Lower lobe of right lung (tissue), 2 donors: ENCODE data around the gene DRD2. TPM values are rescaled to one million over a fixed set of nuclear protein-coding genes. Genes with fewer than 3 reads are reported as not detected.

ENCODE experiments used
- ATAC-seq, 2 donors: fragments of 200-7000 bp; cut with Tn5 transposase; one replicate each; pipeline ENCODE4 v1.9.1; 2020 to 2022; ENCODE audit warnings: mild to moderate bottlenecking in 2 of 2, moderate library complexity in 2 of 2
- DNase-seq: peaks from one replicate; pipeline ENCODE4 v3.0.0-alpha.2; 2020
- H3K27ac ChIP-seq: fragments of 200-600 bp; one replicate; pipeline ENCODE4 v1.8.0; 2022
- H3K27me3 ChIP-seq: fragments of 200-600 bp; one replicate; pipeline ENCODE4 v1.8.0; 2022; ENCODE audit warnings: low read depth
- H3K36me3 ChIP-seq: fragments of 200-600 bp; one replicate; pipeline ENCODE4 v1.8.0; 2022; ENCODE audit warnings: mild to moderate bottlenecking
- H3K4me1 ChIP-seq: fragments of 200-600 bp; one replicate; pipeline ENCODE4 v1.8.0; 2022
- H3K4me3 ChIP-seq: fragments of 200-600 bp; one replicate; pipeline ENCODE4 v1.8.0; 2022; ENCODE audit warnings: mild to moderate bottlenecking
- H3K9me3 ChIP-seq: fragments of 200-600 bp; one replicate; pipeline ENCODE4 v1.8.0; 2022
- intact Hi-C: fragments of 100-400 bp; cut with DNase I; formaldehyde crosslinking; loops from one replicate; pipeline ENCODE4 v1.11.0; 2022
- total RNA-seq: library from RNA; stranded (reverse); fragmentation: NEBNext Ultra II Directional; extraction: Animal tissue kit (Norgen Biotek cat#: 25700); gene quantifications from one replicate; pipeline ENCODE4 v1.2.1, GENCODE V29; 2021
- TF ChIP-seq, protein P1 (sequence below): fragments of 200-600 bp; IDR thresholded peaks from one replicate; pipeline ENCODE4 v1.8.0; 2022; ENCODE audit warnings: antibody characterized with exemption, mild to moderate bottlenecking
- donor health status: DM: no; HTN: yes; CAD: no; lungs with severe emphysema.

DRD2 gene
- total RNA-seq, 1 donor from 2014 or later: not detected

DNA sequence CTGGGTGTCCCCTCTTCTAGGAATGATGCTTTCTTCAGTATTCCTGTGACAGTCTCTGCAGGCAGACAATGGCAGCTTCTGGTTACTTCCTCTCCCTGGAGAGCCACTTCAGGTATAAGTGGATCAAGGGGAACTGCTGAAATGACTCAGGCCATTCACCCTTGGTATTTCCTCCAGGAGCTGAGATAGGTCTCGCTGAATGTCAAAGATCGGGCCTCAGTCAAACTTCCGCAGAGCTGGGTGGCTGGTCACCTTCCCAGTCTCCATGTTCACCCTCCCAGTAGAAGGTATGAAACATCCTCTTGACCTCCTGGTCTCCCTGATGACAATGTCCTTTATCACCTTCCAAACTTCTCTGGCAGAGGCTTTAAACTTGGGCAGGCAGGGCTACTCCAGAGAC lies 89.4 kb downstream of the DRD2 start:
- DNase-seq: no peak
- intact Hi-C loops: no loop called here
- no peaks in the 10 kb centered on the region for H3K4me1 ChIP-seq
- no peak overlapping the region for H3K4me3 ChIP-seq
- TF ChIP-seq, protein P1, sequence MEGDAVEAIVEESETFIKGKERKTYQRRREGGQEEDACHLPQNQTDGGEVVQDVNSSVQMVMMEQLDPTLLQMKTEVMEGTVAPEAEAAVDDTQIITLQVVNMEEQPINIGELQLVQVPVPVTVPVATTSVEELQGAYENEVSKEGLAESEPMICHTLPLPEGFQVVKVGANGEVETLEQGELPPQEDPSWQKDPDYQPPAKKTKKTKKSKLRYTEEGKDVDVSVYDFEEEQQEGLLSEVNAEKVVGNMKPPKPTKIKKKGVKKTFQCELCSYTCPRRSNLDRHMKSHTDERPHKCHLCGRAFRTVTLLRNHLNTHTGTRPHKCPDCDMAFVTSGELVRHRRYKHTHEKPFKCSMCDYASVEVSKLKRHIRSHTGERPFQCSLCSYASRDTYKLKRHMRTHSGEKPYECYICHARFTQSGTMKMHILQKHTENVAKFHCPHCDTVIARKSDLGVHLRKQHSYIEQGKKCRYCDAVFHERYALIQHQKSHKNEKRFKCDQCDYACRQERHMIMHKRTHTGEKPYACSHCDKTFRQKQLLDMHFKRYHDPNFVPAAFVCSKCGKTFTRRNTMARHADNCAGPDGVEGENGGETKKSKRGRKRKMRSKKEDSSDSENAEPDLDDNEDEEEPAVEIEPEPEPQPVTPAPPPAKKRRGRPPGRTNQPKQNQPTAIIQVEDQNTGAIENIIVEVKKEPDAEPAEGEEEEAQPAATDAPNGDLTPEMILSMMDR: no peak
- no peaks in the 10 kb centered on the region for H3K9me3 ChIP-seq
- peak; percentile 53 to 57 for ATAC-seq
- no peak overlapping the region for H3K27ac ChIP-seq
- peaks cover 21% of the 10 kb centered on the region for H3K27me3 ChIP-seq
- no peaks in the 10 kb centered on the region for H3K36me3 ChIP-seq

DNA sequence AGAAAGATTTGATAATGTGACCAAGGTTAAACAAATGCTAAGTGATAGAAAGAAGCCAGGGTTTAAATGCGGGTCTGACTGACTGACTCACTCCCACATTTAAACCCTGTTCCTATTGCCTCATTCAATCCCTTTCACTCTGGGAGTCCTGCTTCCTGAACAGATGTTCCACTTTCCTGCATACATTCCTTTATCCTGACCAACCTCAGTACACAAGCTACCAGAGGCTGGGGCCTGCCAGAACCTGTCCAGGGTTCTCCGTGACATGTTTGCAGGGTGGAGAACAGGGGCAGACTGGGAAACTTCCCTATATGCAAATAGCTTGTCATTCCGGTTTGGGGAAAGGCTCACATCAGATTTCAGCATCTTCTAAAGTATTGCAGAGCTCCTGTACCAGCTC lies 90.6 kb downstream of the DRD2 start:
- H3K27me3 ChIP-seq: peaks cover 21% of the 10 kb centered on the region
- H3K4me3 ChIP-seq: no peak overlapping the region
- DNase-seq (no peak), ATAC-seq (peak; percentile 23 to 41)
- H3K27ac ChIP-seq: no peak overlapping the region
- H3K36me3 ChIP-seq: no peaks in the 10 kb centered on the region
- H3K9me3 ChIP-seq: no peaks in the 10 kb centered on the region
- H3K4me1 ChIP-seq: no peaks in the 10 kb centered on the region
- TF ChIP-seq, protein P1: no peak
- intact Hi-C loops: no loop called here

DNA sequence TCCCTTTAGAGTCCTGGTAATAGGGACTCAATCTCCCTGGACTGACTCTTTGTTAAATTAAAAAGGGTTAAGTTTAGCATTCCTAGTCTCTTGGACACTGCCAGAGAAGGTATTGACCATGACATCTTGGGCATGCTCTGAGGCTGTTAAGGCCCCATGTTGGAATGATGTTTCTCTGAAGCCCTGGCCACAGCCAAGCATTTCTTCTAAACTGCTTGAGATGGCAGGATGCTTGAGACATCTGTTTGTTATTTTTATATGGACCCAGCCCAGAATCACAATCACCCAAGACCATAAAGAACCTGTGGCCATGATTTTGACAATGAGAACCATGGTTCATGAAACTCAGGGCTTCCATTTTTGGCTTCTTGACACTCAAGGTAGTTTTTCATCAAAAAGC lies 93.1 kb downstream of the DRD2 start:
- ATAC-seq (no peak), DNase-seq (no peak)

DNA sequence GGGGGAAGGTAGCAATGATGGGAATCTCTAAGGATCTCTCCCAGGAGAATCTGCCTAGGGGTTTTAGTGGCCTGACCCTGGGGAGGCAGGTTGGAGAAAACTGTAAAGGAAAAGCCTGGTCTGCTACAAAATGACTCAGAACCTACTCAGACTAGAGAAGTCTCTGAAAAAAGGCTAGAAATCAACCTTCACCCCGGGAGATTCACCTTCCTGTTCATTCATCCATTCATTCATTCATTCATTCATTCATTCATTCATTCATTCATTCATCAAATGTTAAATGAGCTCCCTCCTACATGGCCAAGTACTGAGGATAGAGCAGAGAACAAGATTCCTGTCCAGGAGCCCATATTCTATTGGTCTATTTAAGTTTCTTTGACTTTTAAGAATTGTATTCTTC lies 96.5 kb downstream of the DRD2 start:
- H3K27ac ChIP-seq: no peak overlapping the region
- ATAC-seq (no peak), DNase-seq (no peak)
- H3K36me3 ChIP-seq: no peaks in the 10 kb centered on the region
- no peak overlapping the region for H3K4me3 ChIP-seq
- intact Hi-C loops: no loop called here
- H3K27me3 ChIP-seq: no peaks in the 10 kb centered on the region
- H3K9me3 ChIP-seq: no peaks in the 10 kb centered on the region
- TF ChIP-seq, protein P1: no peak
- no peaks in the 10 kb centered on the region for H3K4me1 ChIP-seq

More for the DNA sequence above, 93.1 kb downstream of the DRD2 start:
- intact Hi-C loops: no loop called here
- TF ChIP-seq, protein P1: no peak
- Histone ChIP-seq H3K27ac (no peak overlapping the region), H3K27me3 (peaks cover 5% of the 10 kb centered on the region), H3K9me3 (no peaks in the 10 kb centered on the region), H3K4me1 (no peaks in the 10 kb centered on the region), H3K4me3 (no peak overlapping the region), H3K36me3 (no peaks in the 10 kb centered on the region)

DNA sequence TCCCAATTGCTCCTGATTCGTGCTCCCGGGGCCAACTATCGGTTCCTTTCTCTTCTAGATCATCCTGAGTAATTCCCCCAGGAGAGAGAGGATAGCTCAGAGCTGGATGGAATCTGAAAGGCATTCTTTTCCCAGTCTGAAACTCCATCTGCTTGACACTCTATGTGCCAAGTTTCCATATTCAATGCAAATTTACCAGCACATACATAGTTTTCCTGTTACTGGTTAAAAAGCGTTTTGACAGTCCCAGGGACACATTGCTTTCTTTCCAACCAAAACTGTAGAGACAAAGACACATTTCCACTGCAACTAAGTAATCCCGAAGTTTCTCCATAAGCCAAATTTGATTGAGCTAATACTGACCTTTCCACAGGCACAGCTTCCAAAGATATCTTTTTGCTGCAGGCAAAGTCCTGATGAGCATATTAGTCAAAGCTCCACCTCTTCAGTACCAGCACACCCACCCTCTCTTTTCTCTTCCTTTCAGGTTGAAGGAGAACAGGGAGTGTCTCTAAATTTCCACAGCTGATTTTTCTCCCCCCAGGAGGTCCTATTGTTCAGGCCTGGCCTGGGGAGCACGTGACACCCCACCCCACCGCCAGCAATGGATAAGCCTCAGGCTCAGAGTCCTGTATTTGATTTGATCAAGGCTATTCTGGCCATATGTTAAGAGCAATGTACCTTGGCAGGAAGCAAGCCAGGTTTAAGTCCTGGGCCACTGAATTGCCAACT lies 97.4 kb downstream of the DRD2 start:
- Histone ChIP-seq H3K9me3 (no peaks in the 10 kb centered on the region), H3K27ac (no peak overlapping the region), H3K4me1 (no peaks in the 10 kb centered on the region), H3K27me3 (no peaks in the 10 kb centered on the region), H3K36me3 (no peaks in the 10 kb centered on the region), H3K4me3 (no peak overlapping the region)
- TF ChIP-seq, protein P1: no peak
- ATAC-seq (no peak), DNase-seq (no peak)
- intact Hi-C loops: no loop called here
